ENCODE results near the gene PDE6B.

- TF ChIP-seq POLR2AphosphoS5 (IDR thresholded peaks at IDR 0.05) (peak; percentile 95 to 99), POLR2A (IDR thresholded peaks at IDR 0.05; ENCODE audit: low read depth) (peak; percentile 80)
Observed at GRCh38 chr4:674172-675035, 49.0 kb downstream of the PDE6B start, which contains the start of the genes ATP5ME and MYL5.

All from esophagus muscularis mucosa (tissue), 2 donors.